GM12878 (cell line): ENCODE results near the gene ABRACL. TPM values are rescaled to one million over a fixed set of nuclear protein-coding genes. Genes with fewer than 3 reads are reported as not detected.

Experiments used
- BCLAF1 ChIP-seq: fragments of 450-650 bp; IDR thresholded peaks from 2 replicates; pipeline ENCODE4 v1.6.1; 2017; ENCODE audit warnings: antibody characterized with exemption, mild to moderate bottlenecking, moderate library complexity
- ESRRA ChIP-seq: IDR thresholded peaks from 2 replicates; pipeline ENCODE4 v1.6.1; 2012; ENCODE audit warnings: mild to moderate bottlenecking, low read length, improper control_type of control experiment
- FOXM1 ChIP-seq: IDR thresholded peaks from 2 replicates; pipeline ENCODE4 v1.6.1; 2012; ENCODE audit warnings: low read depth, mild to moderate bottlenecking, inconsistent platforms, low read length, moderate library complexity
- HDGF ChIP-seq: fragments of 450-650 bp; IDR thresholded peaks from 2 replicates; pipeline ENCODE4 v1.6.1; 2016; ENCODE audit warnings: antibody characterized with exemption
- IKZF2 ChIP-seq, 2 experiments: fragments of 450-650 bp; IDR thresholded peaks; 2 replicates each; pipeline ENCODE4 v1.6.1; 2017; ENCODE audit warnings: mild to moderate bottlenecking in 2 of 2, moderate library complexity in 2 of 2
- JUNB ChIP-seq: IDR thresholded peaks from 2 replicates; pipeline ENCODE4 v1.6.1; 2016; ENCODE audit warnings: antibody characterized with exemption, mild to moderate bottlenecking
- MEF2B ChIP-seq: fragments of 450-650 bp; IDR thresholded peaks from 2 replicates; pipeline ENCODE4 v1.6.1; 2018; ENCODE audit warnings: mild to moderate bottlenecking, moderate library complexity; ENCODE audit not compliant: partially characterized antibody, poor library complexity, severe bottlenecking
- NFYB ChIP-seq: IDR thresholded peaks from 2 replicates; pipeline ENCODE4 v1.6.1; 2011; ENCODE audit warnings: low read depth, mild to moderate bottlenecking, low read length, improper control_type of control experiment, moderate library complexity; ENCODE audit not compliant: insufficient read depth
- NR2C1 ChIP-seq: fragments of 450-650 bp; IDR thresholded peaks from 2 replicates; pipeline ENCODE4 v1.6.1; 2017; ENCODE audit warnings: antibody characterized with exemption, mild to moderate bottlenecking, moderate library complexity
- NR2C2 ChIP-seq: IDR thresholded peaks from 2 replicates; pipeline ENCODE4 v1.6.1; 2011; ENCODE audit warnings: borderline replicate concordance, low read depth; ENCODE audit not compliant: control insufficient read depth, insufficient read length
- PML ChIP-seq: IDR thresholded peaks from 2 replicates; pipeline ENCODE4 v1.6.1; 2012; ENCODE audit warnings: low read length, inconsistent platforms
- RAD21 ChIP-seq: IDR thresholded peaks from 2 replicates; pipeline ENCODE4 v1.6.1; 2011; ENCODE audit warnings: mild to moderate bottlenecking, low read depth, low read length, moderate library complexity; ENCODE audit not compliant: insufficient read depth
- RELA ChIP-seq: fragments of 450-650 bp; IDR thresholded peaks from 2 replicates; pipeline ENCODE4 v1.8.0; 2014; ENCODE audit warnings: borderline replicate concordance; ENCODE audit not compliant: partially characterized antibody
- SMAD1 ChIP-seq: fragments of 450-650 bp; IDR thresholded peaks from 2 replicates; pipeline ENCODE4 v1.6.1; 2018; ENCODE audit warnings: mild to moderate bottlenecking, low read depth; ENCODE audit not compliant: partially characterized antibody
- SMAD5 ChIP-seq: IDR thresholded peaks from 2 replicates; pipeline ENCODE4 v1.6.1; 2016; ENCODE audit warnings: antibody characterized with exemption, low read depth
- SMARCA5 ChIP-seq: fragments of 450-650 bp; IDR thresholded peaks from 2 replicates; pipeline ENCODE4 v1.6.1; 2017; ENCODE audit warnings: mild to moderate bottlenecking
- SP1 ChIP-seq: IDR thresholded peaks from one replicate; pipeline ENCODE4 v1.6.1; 2011; ENCODE audit warnings: low read depth, low read length
- STAT3 ChIP-seq: IDR thresholded peaks from 2 replicates; pipeline ENCODE4 v1.6.1; 2011; ENCODE audit warnings: low read depth, low read length, improper control_type of control experiment
- TCF7 ChIP-seq: IDR thresholded peaks from 2 replicates; pipeline ENCODE4 v1.6.1; 2014; ENCODE audit warnings: antibody characterized with exemption, borderline replicate concordance
- ZNF384 ChIP-seq: IDR thresholded peaks from 2 replicates; pipeline ENCODE4 v1.6.1; 2012; ENCODE audit warnings: low read depth, mild to moderate bottlenecking, low read length, improper control_type of control experiment, borderline replicate concordance
- ZZZ3 ChIP-seq: IDR thresholded peaks from 2 replicates; pipeline ENCODE4 v1.6.1; 2011; ENCODE audit warnings: low read depth; ENCODE audit not compliant: control insufficient read depth, insufficient read length
- polyA plus RNA-seq, 11 experiments: library from polyadenylated mRNA; depleted of rRNA in 4 of 11; unstranded in 6 of 11; stranded (reverse) in 5 of 11; fragments of >200 nt; fragmentation: Nextera tagmentation in 4 of 11; fragmentation: Illumina TruSeq in 1 of 11; extraction: Ambion mirVana in 4 of 11; extraction: Trizol in 1 of 11; gene quantifications; 1 replicate in 1 of 11; 2 replicates in 10 of 11; pipeline versions ENCODE4 v1.2.1 to v1.2.3, GENCODE V29; 2011 to 2016; ENCODE audit warnings: inconsistent platforms in 2 of 11, missing spikeins in 2 of 11, low read depth in 1 of 11
- total RNA-seq, 4 experiments: library from RNA; depleted of rRNA in 3 of 4; stranded (reverse); fragments of >200 nt in 3 of 4; fragmentation: Illumina TruSeq in 1 of 4; extraction: Trizol in 1 of 4; gene quantifications; 2 replicates each; pipeline versions ENCODE4 v1.2.1 to v1.2.3, GENCODE V29; 2013 to 2021
- TF ChIP-seq, protein P1 (sequence below): fragments of 450-650 bp; IDR thresholded peaks from 2 replicates; pipeline ENCODE4 v1.6.1; 2017; ENCODE audit warnings: mild to moderate bottlenecking, low read depth, inconsistent platforms; ENCODE audit not compliant: poor library complexity, severe bottlenecking
- TF ChIP-seq, protein P2 (sequence below): IDR thresholded peaks from 2 replicates; pipeline ENCODE4 v1.6.1; 2011; ENCODE audit warnings: low read depth, low read length, improper control_type of control experiment, borderline replicate concordance

ABRACL gene
- total and polyA plus RNA-seq, 10 of the 15 experiments (the other 5 are each of a cell fraction or from before 2014, with no cell fraction given): 111 to 647 (median 192) TPM

DNA sequence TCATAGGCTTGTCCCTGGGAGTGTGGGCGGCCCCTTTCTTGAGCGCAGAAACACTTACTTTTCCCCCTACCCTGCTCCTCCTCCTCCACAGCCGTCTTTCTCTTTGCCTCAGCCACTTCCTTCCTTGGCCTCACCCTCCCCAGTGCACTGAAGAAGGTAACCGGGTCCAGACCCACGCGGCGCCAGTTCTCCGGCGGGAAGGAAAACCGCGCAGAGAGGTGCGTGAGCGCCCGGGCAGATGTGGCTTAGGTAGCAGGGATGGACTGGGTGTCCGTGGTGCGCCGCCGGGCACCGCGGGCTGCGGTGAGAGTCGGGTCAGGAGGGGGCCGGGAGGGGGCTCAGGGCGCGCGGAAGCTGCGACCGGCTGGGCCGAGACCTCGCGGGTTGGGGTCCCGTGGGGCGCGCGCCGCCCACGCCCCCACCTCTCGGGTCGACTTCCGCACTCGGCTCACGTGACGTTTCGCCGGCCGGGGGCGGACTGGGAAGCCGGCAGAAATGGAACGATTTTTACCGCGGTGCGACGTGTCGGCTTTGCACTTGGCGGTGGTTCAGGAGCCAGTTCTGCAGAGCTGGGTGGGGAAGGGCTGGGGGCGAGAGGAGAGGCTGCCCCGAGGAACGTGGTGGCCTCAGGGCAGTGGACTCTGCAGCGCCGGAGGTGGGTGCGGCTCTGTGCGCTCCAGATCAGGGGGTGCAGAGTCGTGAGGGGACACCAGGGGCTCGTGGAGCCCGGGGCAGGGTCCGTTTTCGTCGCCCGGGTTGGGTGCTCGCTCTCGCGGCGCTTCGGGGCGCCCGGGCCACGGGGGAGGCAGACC, at the start of gene ABRACL (continued):
- TF ChIP-seq SP1: no peak
- TF ChIP-seq NFYB: 0 out of 2 replicates have a peak, but pooled peaks have one; percentile 7
- peak; percentile 47 for TF ChIP-seq HDGF
- TF ChIP-seq PML: peak; percentile 65
- TF ChIP-seq ZZZ3: no peak
- TF ChIP-seq RAD21: 0 out of 2 replicates have a peak, but pooled peaks have one; percentile 8
- TF ChIP-seq NR2C1: no peak
- peak; percentile 15; the same call in 1 of the 2 replicates for TF ChIP-seq SMARCA5
- no peak for TF ChIP-seq RELA
- TF ChIP-seq, protein P1, sequence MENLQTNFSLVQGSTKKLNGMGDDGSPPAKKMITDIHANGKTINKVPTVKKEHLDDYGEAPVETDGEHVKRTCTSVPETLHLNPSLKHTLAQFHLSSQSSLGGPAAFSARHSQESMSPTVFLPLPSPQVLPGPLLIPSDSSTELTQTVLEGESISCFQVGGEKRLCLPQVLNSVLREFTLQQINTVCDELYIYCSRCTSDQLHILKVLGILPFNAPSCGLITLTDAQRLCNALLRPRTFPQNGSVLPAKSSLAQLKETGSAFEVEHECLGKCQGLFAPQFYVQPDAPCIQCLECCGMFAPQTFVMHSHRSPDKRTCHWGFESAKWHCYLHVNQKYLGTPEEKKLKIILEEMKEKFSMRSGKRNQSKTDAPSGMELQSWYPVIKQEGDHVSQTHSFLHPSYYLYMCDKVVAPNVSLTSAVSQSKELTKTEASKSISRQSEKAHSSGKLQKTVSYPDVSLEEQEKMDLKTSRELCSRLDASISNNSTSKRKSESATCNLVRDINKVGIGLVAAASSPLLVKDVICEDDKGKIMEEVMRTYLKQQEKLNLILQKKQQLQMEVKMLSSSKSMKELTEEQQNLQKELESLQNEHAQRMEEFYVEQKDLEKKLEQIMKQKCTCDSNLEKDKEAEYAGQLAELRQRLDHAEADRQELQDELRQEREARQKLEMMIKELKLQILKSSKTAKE: no peak
- no peak for TF ChIP-seq TCF7
- TF ChIP-seq MEF2B: peak; percentile 82
- peak; percentile 50 for TF ChIP-seq SMAD1
- TF ChIP-seq ESRRA: no peak
- no peak for TF ChIP-seq BCLAF1
- TF ChIP-seq STAT3: no peak
- TF ChIP-seq, protein P2, sequence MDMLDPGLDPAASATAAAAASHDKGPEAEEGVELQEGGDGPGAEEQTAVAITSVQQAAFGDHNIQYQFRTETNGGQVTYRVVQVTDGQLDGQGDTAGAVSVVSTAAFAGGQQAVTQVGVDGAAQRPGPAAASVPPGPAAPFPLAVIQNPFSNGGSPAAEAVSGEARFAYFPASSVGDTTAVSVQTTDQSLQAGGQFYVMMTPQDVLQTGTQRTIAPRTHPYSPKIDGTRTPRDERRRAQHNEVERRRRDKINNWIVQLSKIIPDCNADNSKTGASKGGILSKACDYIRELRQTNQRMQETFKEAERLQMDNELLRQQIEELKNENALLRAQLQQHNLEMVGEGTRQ: peak; percentile 55
- peak; percentile 68 to 77 for TF ChIP-seq IKZF2 (IDR thresholded peaks at IDR 0.05)
- peak; percentile 87; the same call in 1 of the 2 replicates for TF ChIP-seq SMAD5
- no peak for TF ChIP-seq FOXM1
- TF ChIP-seq JUNB: no peak; the same call in 1 of the 2 replicates
- no peak for TF ChIP-seq NR2C2
- TF ChIP-seq ZNF384: no peak; the same call in 1 of the 2 replicates
